Hematopoietic multipotent progenitor cell (in vitro differentiated cells): ENCODE data around the gene GLS. TPM values are rescaled to one million over a fixed set of nuclear protein-coding genes. Genes with fewer than 3 reads are reported as not detected.
"Not testable (repeated sequence)": the region's sequence is repeated elsewhere in the genome, so short reads cannot be mapped to it uniquely, and the experiment has no call there.

Experiments used
- DNase-seq, 3 donors: peaks; one replicate each; pipeline ENCODE4 v3.0.0-alpha.2; 2011 to 2015; ENCODE audit warnings: low read depth in 2 of 3, low spot score in 2 of 3
- total RNA-seq: library from RNA; depleted of rRNA; stranded (reverse); fragments of >200 nt; gene quantifications from one replicate; pipeline ENCODE4 v1.2.3, GENCODE V29; 2012

Gene GLS
- total RNA-seq, result 80.0 TPM

GRCh38 chr2:190880378-190881083, at the start of gene GLS:
GLS (plus strand) TSS chr2:190880821; CDS start chr2:190881085, 264 bp downstream.
- peak; percentile 87 to 98 (median 95) for DNase-seq

DNA sequence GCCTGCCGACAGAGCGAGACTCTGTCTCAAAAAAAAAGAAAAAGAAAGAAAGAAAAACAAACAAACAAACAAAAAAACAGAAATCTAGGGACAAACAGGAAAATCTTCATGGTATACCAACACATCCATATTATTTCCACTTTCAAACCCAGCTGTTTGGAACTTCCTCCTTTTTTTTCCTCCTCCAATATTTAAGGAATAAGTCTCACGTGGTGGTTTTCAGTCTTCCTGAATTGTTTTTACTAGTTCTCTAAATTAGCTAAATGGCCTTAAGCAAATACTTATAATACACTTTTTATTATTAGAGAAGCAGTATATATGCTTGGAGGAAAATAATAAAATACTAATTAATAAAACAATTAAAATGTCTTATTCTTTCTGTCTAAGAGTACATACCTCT, 48.7 kb upstream of the GLS start:
- DNase-seq, result no peak

DNA sequence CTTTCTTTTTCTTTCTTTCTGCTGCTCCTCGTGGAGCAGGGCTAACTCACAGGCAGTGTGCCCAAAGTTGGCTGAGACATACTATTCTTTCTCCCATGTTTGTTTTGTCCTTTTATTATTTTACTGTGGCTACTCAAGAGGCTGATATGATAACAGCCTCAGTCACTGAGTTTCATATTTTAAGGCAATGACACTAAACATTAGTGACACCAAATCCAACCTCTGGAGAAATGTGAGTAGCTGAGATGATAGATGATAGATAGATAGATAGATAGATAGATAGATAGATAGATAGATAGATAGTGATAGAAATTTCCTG, 45.8 kb upstream of the GLS start:
- no peak for DNase-seq

DNA sequence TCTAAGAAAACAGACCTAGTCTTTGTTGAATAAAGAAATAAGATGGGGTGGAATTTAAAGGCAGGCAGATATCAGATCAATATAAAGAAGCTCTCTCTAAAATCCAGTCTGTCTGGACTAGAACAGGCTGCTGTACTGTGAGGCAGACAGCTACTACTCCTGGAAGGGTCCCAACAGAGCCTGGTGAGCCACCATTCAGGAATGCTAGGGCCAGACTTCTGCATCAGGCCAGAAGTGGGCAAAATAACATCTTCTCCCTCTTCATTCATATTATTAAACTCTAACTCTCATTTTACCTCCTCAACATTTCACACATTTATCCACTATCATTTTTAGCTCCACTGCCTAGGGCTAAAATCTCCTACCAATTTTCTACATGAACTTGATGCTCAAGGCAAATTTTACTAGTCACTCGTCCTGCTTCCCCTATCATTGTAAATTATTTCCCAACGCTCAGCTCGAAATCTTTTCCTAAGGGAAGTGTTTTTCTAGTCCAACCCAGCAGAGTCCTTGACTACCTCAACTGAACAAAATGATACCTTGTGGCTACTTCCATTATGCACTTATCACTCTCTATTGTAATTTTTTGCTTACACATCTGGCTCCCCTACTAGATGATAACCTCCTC, 45.2 kb upstream of the GLS start:
- DNase-seq, result no peak

- DNase-seq, result no peak
Measured at GRCh38 chr2:190836767-190837166, 43.9 kb upstream of the GLS start.

- DNase-seq, result no peak
Measured at GRCh38 chr2:190837420-190837819, 43.2 kb upstream of the GLS start.

DNA sequence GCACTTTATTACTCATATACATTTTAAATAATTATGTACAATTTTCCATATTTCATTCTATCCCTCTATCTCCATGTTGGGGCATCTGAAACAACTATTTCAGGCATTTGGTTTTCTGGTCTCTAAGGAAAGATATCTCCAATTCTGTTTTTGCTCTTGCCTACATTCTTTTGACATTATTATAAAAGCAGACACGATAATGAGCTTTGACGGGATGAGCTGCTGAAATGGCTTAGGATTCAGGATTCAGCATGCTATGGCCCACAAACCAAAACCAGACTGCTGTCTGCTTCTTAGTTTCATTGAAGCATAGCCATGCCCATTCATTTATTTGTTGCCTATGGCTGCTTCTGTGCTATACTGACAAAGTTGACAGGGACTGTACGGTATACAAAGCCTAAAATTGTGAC, 42.7 kb upstream of the GLS start:
- DNase-seq, result no peak

GRCh38 chr2:190838492-190838910, 42.1 kb upstream of the GLS start:
- DNase-seq, result no peak

GRCh38 chr2:190840569-190841172, 40.0 kb upstream of the GLS start:
- no peak for DNase-seq

GRCh38 chr2:190841707-190842505, 38.7 kb upstream of the GLS start:
- DNase-seq, result no peak

GRCh38 chr2:190842606-190843104, 38.0 kb upstream of the GLS start:
- DNase-seq, result no peak

DNA sequence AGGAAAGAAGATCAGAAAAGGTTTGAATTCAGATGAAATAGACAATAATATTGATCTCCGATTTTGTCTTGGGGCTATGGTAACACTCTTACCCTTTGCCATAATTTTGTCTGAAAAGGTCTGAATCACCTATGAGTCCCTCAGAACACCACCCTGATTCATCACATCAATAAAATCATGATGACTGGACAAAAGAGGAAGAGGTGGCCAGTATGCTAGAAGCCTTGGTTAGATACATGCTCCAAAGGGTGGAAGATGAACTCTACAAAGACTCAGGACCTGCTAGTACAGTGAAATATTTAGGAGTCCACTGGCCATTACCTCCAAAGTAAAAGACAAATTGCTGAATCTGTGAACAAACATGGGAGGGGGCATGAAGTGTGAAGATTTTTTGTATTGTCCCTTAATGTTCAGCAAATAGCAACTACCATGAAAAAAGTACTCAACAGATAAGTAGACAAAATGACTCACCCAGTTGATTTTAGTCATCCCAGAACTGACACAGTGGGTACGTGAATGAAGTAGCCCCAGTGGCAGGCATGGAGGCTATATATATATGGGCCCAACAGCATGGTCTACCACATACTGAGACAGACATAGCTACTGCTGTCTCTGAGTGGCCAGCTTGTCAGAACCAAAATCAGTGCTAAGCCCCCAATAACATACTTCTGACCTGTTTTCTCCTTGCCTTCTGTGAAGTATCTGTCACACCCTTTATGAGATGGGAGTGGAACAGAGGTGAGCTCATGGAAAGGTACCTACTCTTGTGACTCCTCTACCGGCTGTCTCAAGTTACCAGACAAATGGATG, 36.5 kb upstream of the GLS start:
- no peak for DNase-seq

DNA sequence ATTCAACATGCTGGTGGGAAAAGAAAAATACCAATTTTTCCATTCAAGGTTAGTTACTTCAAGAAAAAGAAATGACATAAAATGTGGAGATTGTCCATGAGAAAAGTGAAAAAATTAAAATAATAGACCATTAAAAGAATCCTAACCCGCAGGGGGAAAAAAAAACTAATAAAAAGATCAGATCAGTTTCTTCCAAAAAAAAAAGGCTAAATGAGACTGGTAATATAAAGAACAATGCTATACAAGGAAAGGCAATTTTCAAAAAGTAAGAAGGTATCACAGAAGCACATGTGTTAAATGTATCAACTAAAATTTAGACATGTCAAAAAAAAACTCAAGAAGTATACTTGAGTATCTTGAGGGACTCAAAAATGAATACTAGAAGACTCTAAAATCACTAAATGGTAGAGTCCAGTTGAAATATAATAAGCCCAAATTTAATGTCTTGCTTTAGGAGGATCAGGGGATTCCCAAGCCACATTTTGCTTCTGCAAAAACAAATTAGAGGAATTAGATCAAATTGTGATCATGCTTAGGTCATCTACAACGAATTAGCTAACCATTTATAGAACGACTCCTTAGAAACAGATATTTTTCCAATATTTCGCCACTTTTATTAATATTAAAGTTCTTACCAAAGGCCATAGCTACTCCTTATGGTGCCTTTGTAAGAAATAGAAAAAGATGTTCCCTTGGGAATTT, 35.8 kb upstream of the GLS start:
- no peak for DNase-seq

DNA sequence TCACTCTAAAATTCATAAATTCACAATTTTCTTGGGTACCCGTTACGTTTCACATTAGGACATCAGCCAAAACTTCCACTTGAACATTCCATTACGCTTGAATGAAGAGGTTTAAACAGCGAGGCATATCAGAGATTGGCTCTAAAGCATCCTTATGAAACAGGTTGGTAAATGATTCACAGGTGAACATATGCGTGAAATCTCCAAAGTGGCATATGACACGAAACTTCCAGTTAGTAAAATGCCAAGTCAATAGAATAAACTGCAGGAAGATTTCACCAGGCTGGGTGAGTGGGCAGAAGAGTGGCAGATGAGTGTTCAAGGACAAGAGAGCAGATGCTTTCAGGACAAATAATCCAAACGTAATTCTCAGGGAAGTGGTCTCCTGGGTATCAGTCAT, 33.9 kb upstream of the GLS start:
- DNase-seq, result no peak

GRCh38 chr2:190847504-190848081, 33.0 kb upstream of the GLS start:
- no peak for DNase-seq

DNA sequence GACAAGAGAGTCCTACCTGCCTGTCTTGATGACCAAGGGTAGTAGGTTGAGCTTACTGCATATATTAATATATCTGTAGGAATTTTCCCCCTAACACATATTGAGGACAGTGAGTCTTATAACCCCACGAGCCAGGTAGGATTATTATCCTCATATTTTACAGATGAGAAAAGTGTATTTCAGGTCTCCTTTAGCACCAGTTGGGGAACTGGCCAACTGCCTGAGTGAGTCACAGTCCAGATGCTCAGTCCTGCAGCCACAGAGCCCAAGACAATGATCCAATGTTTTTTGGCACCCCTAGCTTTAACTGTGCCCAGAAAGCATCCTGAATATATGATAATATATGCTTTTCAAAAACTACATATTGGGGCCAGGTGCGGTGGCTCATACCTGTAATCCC, 30.8 kb upstream of the GLS start:
- DNase-seq, result no peak

- DNase-seq, result not testable (repeated sequence)
Measured at GRCh38 chr2:190853022-190853421, 27.6 kb upstream of the GLS start.

GRCh38 chr2:190853531-190854383, 26.9 kb upstream of the GLS start:
- peak in 1 of 3 donors; percentile 29 for DNase-seq
